HG03095 (cell line): ENCODE results near the gene MACF1.
"Not testable (repeated sequence)": the region's sequence is repeated elsewhere in the genome, so short reads cannot be mapped to it uniquely, and the experiment has no call there.

Source experiments
- ATAC-seq: cut with Tn5 transposase; IDR thresholded peaks from one replicate; pipeline ENCODE4 v1.9.1; 2021; ENCODE audit warnings: moderate library complexity; ENCODE audit not compliant: unreplicated experiment

MACF1 gene

DNA sequence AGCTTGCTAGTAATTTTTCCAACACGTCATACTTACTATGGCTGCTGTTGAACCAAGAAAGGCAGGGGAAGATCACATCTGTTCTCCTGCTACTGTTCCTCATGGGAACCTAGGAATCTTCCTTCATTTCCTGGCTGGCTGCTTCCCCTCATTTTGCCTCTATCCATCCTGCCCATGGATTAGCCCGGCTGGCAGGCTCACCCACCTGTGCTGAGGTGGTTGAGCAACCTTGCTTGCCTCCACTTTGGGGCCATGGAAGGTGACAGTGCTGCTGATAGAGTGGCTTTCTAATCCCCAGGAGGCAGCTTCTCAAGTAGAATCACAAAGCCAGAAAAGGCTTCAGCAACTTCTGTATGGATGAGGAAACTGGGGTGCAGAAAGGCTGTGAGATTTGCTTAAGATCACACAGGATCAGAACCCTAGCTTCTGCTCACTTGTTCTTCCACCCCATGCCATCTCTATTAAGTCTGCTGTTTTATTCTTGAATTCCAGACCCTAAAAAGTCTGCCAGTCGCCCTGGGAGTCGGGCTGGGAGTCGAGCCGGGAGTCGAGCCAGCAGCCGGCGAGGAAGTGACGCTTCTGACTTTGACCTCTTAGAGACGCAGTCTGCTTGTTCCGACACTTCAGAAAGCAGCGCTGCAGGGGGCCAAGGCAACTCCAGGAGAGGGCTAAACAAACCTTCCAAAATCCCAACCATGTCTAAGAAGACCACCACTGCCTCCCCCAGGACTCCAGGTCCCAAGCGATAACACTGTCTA is 280.7 kb downstream of the MACF1 start:
- ATAC-seq = no peak

GRCh38 chr1:39488012-39488545 is 283.6 kb downstream of the MACF1 start:
- ATAC-seq = no peak

DNA sequence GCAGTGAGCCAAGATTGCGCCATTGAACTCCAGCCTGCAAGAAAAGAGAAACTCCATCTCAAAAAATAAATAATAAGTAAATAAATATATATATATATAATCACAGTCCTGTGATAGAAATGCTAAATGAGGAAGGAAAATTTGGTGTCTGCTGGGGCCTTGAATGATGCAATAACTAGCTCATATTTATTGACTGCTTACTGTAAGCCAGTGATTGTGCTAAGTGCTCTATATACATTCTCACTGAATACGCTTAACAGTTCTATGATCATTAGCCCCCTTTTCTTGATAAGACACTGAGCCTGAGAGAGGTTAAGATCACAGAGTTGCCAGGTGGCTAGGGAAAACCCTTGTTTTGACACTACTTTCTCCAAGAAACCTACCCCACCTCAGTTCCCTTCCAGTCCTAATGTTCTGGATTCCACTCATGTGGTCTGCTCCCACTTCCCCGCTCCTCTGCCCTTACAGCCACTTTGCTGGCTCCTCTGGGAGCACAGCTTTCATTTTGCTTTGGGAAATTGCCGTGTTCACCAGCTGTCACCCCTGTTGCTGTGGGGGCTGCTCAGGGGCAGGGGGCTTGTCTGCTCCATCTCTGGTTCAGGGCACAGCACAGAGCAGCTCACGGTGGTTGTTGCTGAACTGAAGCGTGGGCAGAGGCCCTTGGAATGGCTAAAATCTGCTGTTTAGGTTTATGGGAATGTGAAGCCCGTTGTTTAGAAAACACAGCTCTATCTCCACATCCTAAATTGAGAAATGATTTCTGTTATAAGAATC is 284.5 kb downstream of the MACF1 start:
- ATAC-seq = no peak

DNA sequence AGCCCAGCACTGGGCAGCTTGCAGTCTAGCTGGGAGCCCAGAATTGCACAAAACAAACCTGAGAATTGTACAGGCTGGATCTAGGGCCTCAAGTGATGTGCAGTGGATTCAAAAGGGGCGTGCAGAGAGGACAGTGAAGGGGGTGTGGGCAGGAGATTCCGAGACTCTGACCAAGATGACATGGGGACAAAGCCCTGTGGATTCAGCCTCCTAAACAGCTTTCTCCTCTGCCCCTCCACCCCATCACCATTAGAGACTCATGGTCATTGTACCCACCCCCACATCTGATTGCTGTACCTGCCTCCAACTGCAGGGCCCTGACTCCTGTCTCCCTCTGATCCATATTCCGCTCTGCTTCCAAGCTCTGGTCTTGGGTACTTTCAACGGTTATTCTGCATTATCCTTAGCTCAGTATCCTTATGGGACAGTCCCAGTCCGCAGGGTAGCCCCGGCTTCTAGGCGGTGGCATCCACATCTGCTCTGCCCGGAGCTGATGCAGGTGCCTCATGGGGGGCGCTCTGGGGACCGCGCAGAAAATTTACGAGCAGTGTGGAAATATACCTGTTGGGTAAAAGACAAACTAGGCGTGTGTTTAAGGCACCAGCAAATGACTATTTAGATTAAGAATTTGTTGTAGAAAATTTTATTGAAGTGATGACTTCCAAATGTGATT is 285.2 kb downstream of the MACF1 start:
- ATAC-seq = no peak

GRCh38 chr1:39490596-39491145 is 286.2 kb downstream of the MACF1 start:
- peak; percentile 31 for ATAC-seq

GRCh38 chr1:39491146-39491921 is 286.8 kb downstream of the MACF1 start, which contains the start of gene BMP8A:
BMP8A (plus strand) TSS chr1:39491636; CDS start chr1:39491992, 356 bp downstream.
- peak; percentile 68 for ATAC-seq

GRCh38 chr1:39492118-39493042 is 287.9 kb downstream of the MACF1 start:
- not testable (repeated sequence) for ATAC-seq

GRCh38 chr1:39493043-39493810 is 288.7 kb downstream of the MACF1 start:
- ATAC-seq = not testable (repeated sequence)

DNA sequence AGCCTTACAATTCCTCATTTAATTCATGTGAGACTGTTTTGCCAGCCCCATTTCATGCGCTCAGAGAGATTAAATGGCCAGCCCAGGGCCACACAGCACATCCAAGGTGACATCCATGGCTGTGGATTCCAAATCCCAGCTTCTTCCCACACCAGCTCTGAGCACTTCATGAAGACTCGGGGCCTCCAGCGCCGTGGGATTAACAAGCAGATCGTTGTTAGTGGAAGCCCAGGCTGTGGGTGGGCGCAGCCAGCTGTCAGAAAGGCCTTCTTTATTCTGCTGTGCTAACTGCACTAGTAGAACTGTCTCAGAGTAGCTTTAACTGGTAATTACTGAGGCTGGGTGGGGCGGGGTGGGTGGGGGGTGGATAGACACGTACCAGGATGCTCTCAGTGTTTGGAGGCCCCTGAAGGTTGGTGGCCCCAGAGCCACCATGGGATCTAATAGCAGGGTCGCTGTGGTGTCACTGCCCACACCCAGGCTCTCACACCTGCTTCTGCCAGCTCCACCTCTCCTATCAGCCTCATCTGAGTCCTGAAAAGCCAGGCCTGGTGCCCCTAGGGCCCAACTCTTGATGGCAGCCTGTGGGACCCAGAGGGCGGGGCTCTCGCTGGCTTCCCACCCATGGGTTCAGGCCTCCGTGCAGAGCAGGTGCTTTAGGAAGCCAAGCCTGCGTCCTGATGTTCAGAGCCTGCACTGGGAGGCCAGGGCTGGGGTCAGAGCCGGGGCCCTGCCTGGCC is 290.3 kb downstream of the MACF1 start:
- no peak for ATAC-seq

DNA sequence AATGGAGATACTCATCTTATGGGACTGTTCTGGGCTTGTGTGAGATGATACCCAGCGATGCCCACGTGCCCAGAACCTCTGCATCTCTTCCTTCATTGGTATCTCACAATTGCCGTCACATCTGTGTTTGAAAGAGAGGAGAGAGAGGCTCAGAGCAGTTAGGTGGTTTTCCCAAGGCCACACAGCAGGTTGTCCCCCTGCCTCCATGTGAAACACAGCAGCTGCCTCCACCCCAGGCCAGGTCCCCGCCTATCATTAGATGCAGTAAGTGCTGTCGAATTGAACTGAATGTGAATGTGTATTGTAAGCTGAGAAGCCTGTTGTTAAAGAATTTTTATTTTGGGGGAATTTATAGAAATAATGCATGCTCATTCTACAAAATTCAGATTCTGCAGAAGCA is 292.0 kb downstream of the MACF1 start:
- ATAC-seq = not testable (repeated sequence)

DNA sequence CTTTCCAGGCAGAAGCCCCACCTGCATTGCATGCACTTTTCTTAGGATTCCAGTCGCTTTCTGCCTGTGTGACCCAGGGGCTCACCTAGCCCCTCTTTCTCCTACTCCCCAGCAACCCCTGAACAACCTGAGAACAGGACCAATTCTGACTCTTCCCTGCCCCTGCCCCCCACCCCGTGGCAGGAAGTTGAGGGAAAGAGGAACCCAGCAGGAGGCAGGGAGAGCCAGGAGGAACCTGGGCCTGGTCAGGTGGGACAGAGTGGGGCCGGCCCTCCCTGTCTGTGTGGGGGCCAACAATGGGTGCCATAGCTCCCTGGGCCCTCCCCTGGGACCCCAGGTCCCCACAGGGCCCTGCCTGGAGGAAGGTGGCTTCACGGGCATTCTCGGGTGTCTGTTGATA is 293.1 kb downstream of the MACF1 start:
- ATAC-seq = no peak

DNA sequence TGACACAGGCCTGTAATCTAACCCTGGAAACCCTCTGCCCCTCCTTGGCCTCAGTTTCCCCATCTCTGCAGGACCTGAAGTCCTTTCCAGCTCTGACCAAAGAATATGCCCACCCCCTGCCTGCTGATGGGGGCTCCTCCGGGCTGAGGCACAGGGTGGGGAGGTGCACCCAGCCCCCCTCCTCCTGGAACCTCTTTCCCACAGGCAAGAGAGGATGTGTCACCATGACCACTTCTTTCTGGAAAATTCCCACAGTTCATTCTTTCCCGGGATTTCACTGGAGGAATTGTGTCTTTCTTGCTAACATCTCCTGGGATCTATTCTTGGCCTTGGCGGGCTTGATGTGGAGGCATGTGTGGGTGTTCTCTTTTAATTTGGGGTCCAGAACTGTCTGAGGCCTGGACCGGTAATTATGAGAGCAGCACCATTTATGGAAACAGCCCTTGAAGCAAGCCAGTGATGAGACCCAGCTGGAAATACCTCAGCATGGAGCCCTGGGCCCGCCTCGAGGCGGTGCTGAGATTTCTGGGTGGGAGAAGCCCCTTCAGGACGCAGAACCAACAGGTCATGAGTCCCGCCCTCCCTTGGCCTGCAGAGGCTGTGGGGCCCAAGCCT is 293.7 kb downstream of the MACF1 start:
- not testable (repeated sequence) for ATAC-seq

- not testable (repeated sequence) for ATAC-seq
These were observed 294.3 kb downstream of the MACF1 start for GRCh38 chr1:39498821-39499220.

GRCh38 chr1:39499668-39500067 is 295.2 kb downstream of the MACF1 start:
- ATAC-seq = no peak

DNA sequence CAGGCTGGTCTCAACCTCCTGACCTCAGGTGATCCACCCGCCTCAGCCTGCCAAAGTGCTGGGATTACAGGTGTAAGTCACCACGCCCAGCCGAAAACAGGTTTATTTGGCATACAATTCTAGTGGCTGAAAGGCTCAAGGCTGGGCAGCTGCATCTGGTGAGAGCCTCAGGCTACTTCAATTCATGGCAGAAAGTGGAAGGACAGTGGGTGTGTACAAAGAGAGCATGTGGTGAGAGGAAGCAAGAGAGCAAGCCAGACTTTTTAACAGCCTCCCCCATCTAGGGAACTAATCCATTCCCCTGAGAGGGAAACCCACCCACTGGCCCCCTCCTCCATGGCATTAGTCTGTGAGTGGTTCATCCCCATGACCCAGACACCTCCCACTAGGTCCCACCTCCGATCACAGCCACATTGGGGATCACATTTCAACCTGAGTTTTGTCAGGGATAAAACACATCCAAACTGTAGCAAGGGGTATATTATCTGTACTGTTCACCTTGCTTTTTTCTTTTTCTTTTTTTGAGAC is 296.4 kb downstream of the MACF1 start:
- no peak for ATAC-seq

DNA sequence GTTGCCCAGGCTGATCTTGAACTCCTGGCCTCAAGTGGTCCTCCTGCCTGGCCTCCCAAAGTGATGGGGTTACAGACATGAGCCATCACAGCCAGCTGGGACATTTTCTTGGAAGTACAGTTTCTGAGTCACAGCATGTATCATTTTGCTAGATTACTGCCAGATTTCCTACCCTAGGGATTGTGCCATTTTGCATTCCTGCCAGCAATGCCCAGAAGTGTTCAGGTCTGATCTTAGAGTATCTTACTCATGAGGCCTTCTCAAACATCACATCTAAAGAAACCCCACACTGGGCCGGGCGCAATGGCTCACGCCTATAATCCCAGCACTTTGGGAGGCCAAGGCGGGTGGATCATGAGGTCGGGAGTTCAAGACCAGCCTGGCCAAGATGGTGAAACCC is 297.2 kb downstream of the MACF1 start:
- ATAC-seq = no peak

- ATAC-seq = not testable (repeated sequence)
These were observed 299.9 kb downstream of the MACF1 start for GRCh38 chr1:39504436-39504835.
